ENCODE measurements around the gene KCTD20. TPM values are rescaled to one million over a fixed set of nuclear protein-coding genes. Genes with fewer than 3 reads are reported as not detected.
"Not testable (repeated sequence)": the region's sequence is repeated elsewhere in the genome, so short reads cannot be mapped to it uniquely, and the experiment has no call there.

Gene KCTD20
- total RNA-seq, 1 experiment from 2014 or later: 46.6 TPM

GRCh38 chr6:36478051-36478526 is 35.3 kb downstream of the KCTD20 start:
- TF ChIP-seq CTCF (IDR thresholded peaks at IDR 0.05; ENCODE audit: unreplicated experiment): no peak
- ChIA-PET POLR2A (interaction anchor here (0.7 to 1.2 kb wide), 2 partner anchors 25 to 28 kb away, joined by 3 read pairs; no protein-coding TSS in a partner anchor), CTCF (no interaction called here)
- intact Hi-C loops (cut with micrococcal nuclease): no loop called here
- H3K9me3 Mint-ChIP-seq (ENCODE audit: unreplicated experiment): no peaks in the 10 kb centered on the region
- H3K36me3 Mint-ChIP-seq (ENCODE audit: insufficient read depth, unreplicated experiment): peaks cover 76% of the 10 kb centered on the region
- no peak overlapping the region for H3K27ac Mint-ChIP-seq (ENCODE audit: low read depth, unreplicated experiment)
- H3K4me3 Mint-ChIP-seq (ENCODE audit: unreplicated experiment): no peak overlapping the region
- no peak for DNase-seq (ENCODE audit: unreplicated experiment)
- no peaks in the 10 kb centered on the region for H3K27me3 Mint-ChIP-seq (ENCODE audit: insufficient read depth, unreplicated experiment)
- H3K4me1 Mint-ChIP-seq (ENCODE audit: insufficient read depth, unreplicated experiment): peaks cover 5% of the 10 kb centered on the region
- BruUV-seq (replicated peaks): no TSS peak

GRCh38 chr6:36479256-36479655 is 36.5 kb downstream of the KCTD20 start:
- no peak for TF ChIP-seq CTCF (IDR thresholded peaks at IDR 0.05; ENCODE audit: unreplicated experiment)
- ChIA-PET POLR2A (interaction anchor here (0.7 to 1.2 kb wide), 2 partner anchors 24 to 68 kb away, joined by 3 read pairs; partner anchors contain the start of gene STK38), CTCF (interaction anchor here (1.0 kb wide), 1 partner anchor 26 kb away, joined by 5 read pairs; no protein-coding TSS in a partner anchor)
- DNase-seq (ENCODE audit: unreplicated experiment): no peak
- BruUV-seq (replicated peaks): no TSS peak
- no peak overlapping the region for H3K4me3 Mint-ChIP-seq (ENCODE audit: unreplicated experiment)
- intact Hi-C loops (cut with micrococcal nuclease): no loop called here
- peaks cover 5% of the 10 kb centered on the region for H3K4me1 Mint-ChIP-seq (ENCODE audit: insufficient read depth, unreplicated experiment)
- H3K27me3 Mint-ChIP-seq (ENCODE audit: insufficient read depth, unreplicated experiment): no peaks in the 10 kb centered on the region
- H3K9me3 Mint-ChIP-seq (ENCODE audit: unreplicated experiment): no peaks in the 10 kb centered on the region
- H3K36me3 Mint-ChIP-seq (ENCODE audit: insufficient read depth, unreplicated experiment): peaks cover 81% of the 10 kb centered on the region
- no peak overlapping the region for H3K27ac Mint-ChIP-seq (ENCODE audit: low read depth, unreplicated experiment)

GRCh38 chr6:36483326-36483725 is 40.5 kb downstream of the KCTD20 start:
- H3K27me3 Mint-ChIP-seq (ENCODE audit: insufficient read depth, unreplicated experiment); H3K9me3 Mint-ChIP-seq (ENCODE audit: unreplicated experiment); CTCF ChIA-PET; DNase-seq (ENCODE audit: unreplicated experiment); BruUV-seq (replicated peaks); H3K4me1 Mint-ChIP-seq (ENCODE audit: insufficient read depth, unreplicated experiment); H3K4me3 Mint-ChIP-seq (ENCODE audit: unreplicated experiment); POLR2A ChIA-PET; intact Hi-C loops (cut with micrococcal nuclease); H3K27ac Mint-ChIP-seq (ENCODE audit: low read depth, unreplicated experiment): not testable (repeated sequence)
- peaks cover 85% of the 10 kb centered on the region for H3K36me3 Mint-ChIP-seq (ENCODE audit: insufficient read depth, unreplicated experiment)

- POLR2A ChIA-PET: interaction anchor here (0.7 kb wide), 2 partner anchors 243 to 401 kb away, joined by 3 read pairs; no protein-coding TSS in a partner anchor
- no peak for DNase-seq (ENCODE audit: unreplicated experiment)
- TF ChIP-seq CTCF (IDR thresholded peaks at IDR 0.05; ENCODE audit: unreplicated experiment): no peak
- Mint-ChIP-seq H3K36me3 (ENCODE audit: insufficient read depth, unreplicated experiment) (peaks cover 80% of the 10 kb centered on the region), H3K9me3 (ENCODE audit: unreplicated experiment) (no peaks in the 10 kb centered on the region), H3K27ac (ENCODE audit: low read depth, unreplicated experiment) (no peak overlapping the region), H3K4me1 (ENCODE audit: insufficient read depth, unreplicated experiment) (no peaks in the 10 kb centered on the region), H3K4me3 (ENCODE audit: unreplicated experiment) (no peak overlapping the region), H3K27me3 (ENCODE audit: insufficient read depth, unreplicated experiment) (no peaks in the 10 kb centered on the region)
- intact Hi-C loops (cut with micrococcal nuclease): no loop called here
- CTCF ChIA-PET: interaction anchor here (0.6 to 0.9 kb wide), 3 partner anchors 12 to 274 kb away, joined by 3 to 4 read pairs (median 3); no protein-coding TSS in a partner anchor
- no TSS peak for BruUV-seq (replicated peaks)
Observed at GRCh38 chr6:36484736-36485135, 41.9 kb downstream of the KCTD20 start.

Measured in MCF 10A (cell line).